ENCODE measurements around the gene UBA1.

GRCh38 chrX:47187106-47187677 lies 6.4 kb upstream of the UBA1 start:
- no peak for TF ChIP-seq POLR2A (IDR thresholded peaks at IDR 0.05; ENCODE audit: low read depth)
- TF ChIP-seq, protein P1, sequence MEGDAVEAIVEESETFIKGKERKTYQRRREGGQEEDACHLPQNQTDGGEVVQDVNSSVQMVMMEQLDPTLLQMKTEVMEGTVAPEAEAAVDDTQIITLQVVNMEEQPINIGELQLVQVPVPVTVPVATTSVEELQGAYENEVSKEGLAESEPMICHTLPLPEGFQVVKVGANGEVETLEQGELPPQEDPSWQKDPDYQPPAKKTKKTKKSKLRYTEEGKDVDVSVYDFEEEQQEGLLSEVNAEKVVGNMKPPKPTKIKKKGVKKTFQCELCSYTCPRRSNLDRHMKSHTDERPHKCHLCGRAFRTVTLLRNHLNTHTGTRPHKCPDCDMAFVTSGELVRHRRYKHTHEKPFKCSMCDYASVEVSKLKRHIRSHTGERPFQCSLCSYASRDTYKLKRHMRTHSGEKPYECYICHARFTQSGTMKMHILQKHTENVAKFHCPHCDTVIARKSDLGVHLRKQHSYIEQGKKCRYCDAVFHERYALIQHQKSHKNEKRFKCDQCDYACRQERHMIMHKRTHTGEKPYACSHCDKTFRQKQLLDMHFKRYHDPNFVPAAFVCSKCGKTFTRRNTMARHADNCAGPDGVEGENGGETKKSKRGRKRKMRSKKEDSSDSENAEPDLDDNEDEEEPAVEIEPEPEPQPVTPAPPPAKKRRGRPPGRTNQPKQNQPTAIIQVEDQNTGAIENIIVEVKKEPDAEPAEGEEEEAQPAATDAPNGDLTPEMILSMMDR (IDR thresholded peaks at IDR 0.05): no peak
- TF ChIP-seq POLR2AphosphoS5 (IDR thresholded peaks at IDR 0.05): no peak
- no peak for TF ChIP-seq EP300 (IDR thresholded peaks at IDR 0.05)

All from esophagus muscularis mucosa (tissue), 4 donors.